Measurements from ENCODE around the gene TMEM59. TPM values are rescaled to one million over a fixed set of nuclear protein-coding genes. Genes with fewer than 3 reads are reported as not detected.

TMEM59 gene
- polyA plus RNA-seq, 1 donor (not counting 4 experiments of a cell fraction or from before 2014, with no cell fraction given): 342 TPM

DNA sequence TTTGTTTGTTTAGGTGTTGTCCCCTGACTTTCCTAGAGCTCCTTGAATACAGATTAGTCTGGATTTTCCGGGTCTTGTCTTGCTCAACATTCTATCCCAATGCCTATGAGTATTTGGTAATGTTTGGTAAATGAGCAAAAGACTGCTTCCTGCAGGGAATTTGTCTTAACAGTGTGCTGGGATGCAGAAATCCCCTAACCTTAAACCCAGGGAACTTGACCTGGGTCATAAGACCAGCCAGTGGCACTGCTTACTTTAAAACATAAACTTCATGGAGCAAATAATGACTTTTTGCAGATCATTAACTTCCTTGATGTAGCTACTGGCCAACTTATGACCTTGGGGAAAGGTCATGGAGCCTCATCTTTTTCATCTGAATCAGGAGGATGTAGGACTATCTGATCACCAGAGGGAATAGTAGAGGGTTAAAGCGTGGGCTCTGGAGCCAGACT lies 27.6 kb upstream of the TMEM59 start:
- Histone ChIP-seq H3K4me2 (ENCODE audit: control insufficient read depth, extremely low read depth, insufficient read depth, low read depth, low read length) (no peak overlapping the region), H3K79me2 (ENCODE audit: control insufficient read depth, insufficient read depth, low read length) (no peaks in the 10 kb centered on the region), H4K20me1 (ENCODE audit: control insufficient read depth, extremely low read depth, insufficient read depth, low read length) (no peaks in the 10 kb centered on the region), H3K27me3 (ENCODE audit: control insufficient read depth, extremely low read depth, insufficient read depth, low read length) (no peaks in the 10 kb centered on the region), H3K9ac (ENCODE audit: control insufficient read depth, extremely low read depth, insufficient read depth, low read length) (no peak overlapping the region), H3K9me3 (ENCODE audit: control insufficient read depth, low read depth, low read length) (no peaks in the 10 kb centered on the region), H2AFZ (ENCODE audit: control insufficient read depth, low read length) (no peak overlapping the region), H3K9me1 (ENCODE audit: control insufficient read depth, extremely low read depth, insufficient read depth, low read length) (no peaks in the 10 kb centered on the region), H3K4me1 (ENCODE audit: control insufficient read depth, extremely low read depth, insufficient read depth, low read length) (peaks cover 3% of the 10 kb centered on the region), H3K36me3 (ENCODE audit: control insufficient read depth in 2 of 2, extremely low read depth in 1 of 2, insufficient read depth in 2 of 2, low read length in 2 of 2) (no peaks in the 10 kb centered on the region), H3K27ac (ENCODE audit: control insufficient read depth, insufficient read depth, low read length) (no peak overlapping the region), H3K4me3 (ENCODE audit: control insufficient read depth in 2 of 3, extremely low read depth in 1 of 3, insufficient read depth in 2 of 3, low read depth in 1 of 3, low read length in 3 of 3) (no peak overlapping the region)
- TF ChIP-seq, protein P1, sequence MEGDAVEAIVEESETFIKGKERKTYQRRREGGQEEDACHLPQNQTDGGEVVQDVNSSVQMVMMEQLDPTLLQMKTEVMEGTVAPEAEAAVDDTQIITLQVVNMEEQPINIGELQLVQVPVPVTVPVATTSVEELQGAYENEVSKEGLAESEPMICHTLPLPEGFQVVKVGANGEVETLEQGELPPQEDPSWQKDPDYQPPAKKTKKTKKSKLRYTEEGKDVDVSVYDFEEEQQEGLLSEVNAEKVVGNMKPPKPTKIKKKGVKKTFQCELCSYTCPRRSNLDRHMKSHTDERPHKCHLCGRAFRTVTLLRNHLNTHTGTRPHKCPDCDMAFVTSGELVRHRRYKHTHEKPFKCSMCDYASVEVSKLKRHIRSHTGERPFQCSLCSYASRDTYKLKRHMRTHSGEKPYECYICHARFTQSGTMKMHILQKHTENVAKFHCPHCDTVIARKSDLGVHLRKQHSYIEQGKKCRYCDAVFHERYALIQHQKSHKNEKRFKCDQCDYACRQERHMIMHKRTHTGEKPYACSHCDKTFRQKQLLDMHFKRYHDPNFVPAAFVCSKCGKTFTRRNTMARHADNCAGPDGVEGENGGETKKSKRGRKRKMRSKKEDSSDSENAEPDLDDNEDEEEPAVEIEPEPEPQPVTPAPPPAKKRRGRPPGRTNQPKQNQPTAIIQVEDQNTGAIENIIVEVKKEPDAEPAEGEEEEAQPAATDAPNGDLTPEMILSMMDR (optimal IDR thresholded peaks at IDR 0.05 in 1 of 3, IDR thresholded peaks at IDR 0.05 in 1 of 3, conservative IDR thresholded peaks at IDR 0.05 in 1 of 3; ENCODE audit: extremely low read depth in 1 of 3, insufficient read depth in 2 of 3, low read length in 3 of 3): no peak
- TF ChIP-seq EZH2 (IDR thresholded peaks at IDR 0.05; ENCODE audit: low read length): no peak
- dilution Hi-C loops (cut with MboI; ENCODE audit: extremely low pct_ligation_motif_present, low sequenced_read_pairs): no loop called here
- FAIRE-seq (no peak), DNase-seq (ENCODE audit: low read depth, low spot score) (no peak)

DNA sequence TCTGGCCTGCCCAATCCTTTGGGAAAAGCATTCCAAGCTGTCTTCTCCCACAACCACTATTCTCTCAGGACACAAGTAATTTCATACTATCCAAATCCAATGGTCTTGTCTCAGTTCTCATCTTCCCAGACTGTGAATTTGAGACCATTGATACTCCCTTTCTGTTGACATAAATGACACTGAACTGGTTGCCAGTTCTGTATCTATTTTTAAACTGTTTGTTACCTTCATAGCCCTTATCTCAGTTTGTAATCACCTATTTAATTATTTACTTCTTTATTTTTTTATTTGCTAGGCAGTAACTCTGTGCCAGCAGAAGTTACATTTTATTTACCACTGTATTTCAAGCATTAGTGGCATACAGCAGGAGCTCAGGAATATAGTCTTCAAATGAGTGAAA lies 24.4 kb upstream of the TMEM59 start:
- no peak for DNase-seq (ENCODE audit: low read depth, low spot score)
- no peaks in the 10 kb centered on the region for H3K79me2 ChIP-seq (ENCODE audit: control insufficient read depth, insufficient read depth, low read length)
- TF ChIP-seq, protein P1 (optimal IDR thresholded peaks at IDR 0.05 in 1 of 3, IDR thresholded peaks at IDR 0.05 in 1 of 3, conservative IDR thresholded peaks at IDR 0.05 in 1 of 3; ENCODE audit: extremely low read depth in 1 of 3, insufficient read depth in 2 of 3, low read length in 3 of 3): no peak
- TF ChIP-seq EZH2 (IDR thresholded peaks at IDR 0.05; ENCODE audit: low read length): no peak
- H2AFZ ChIP-seq (ENCODE audit: control insufficient read depth, low read length): no peak overlapping the region
- H4K20me1 ChIP-seq (ENCODE audit: control insufficient read depth, extremely low read depth, insufficient read depth, low read length): no peaks in the 10 kb centered on the region
- no peaks in the 10 kb centered on the region for H3K27me3 ChIP-seq (ENCODE audit: control insufficient read depth, extremely low read depth, insufficient read depth, low read length)
- dilution Hi-C loops (cut with MboI; ENCODE audit: extremely low pct_ligation_motif_present, low sequenced_read_pairs): no loop called here
- peaks cover 0 to 3% of the 10 kb centered on the region in 2 experiments for H3K36me3 ChIP-seq (ENCODE audit: control insufficient read depth in 2 of 2, extremely low read depth in 1 of 2, insufficient read depth in 2 of 2, low read length in 2 of 2)
- H3K9me3 ChIP-seq (ENCODE audit: control insufficient read depth, low read depth, low read length): no peaks in the 10 kb centered on the region
- H3K27ac ChIP-seq (ENCODE audit: control insufficient read depth, insufficient read depth, low read length): no peak overlapping the region
- no peaks in the 10 kb centered on the region for H3K9me1 ChIP-seq (ENCODE audit: control insufficient read depth, extremely low read depth, insufficient read depth, low read length)
- no peak overlapping the region for H3K4me3 ChIP-seq (ENCODE audit: control insufficient read depth in 2 of 3, extremely low read depth in 1 of 3, insufficient read depth in 2 of 3, low read depth in 1 of 3, low read length in 3 of 3)
- no peak overlapping the region for H3K4me2 ChIP-seq (ENCODE audit: control insufficient read depth, extremely low read depth, insufficient read depth, low read depth, low read length)
- no peak overlapping the region for H3K9ac ChIP-seq (ENCODE audit: control insufficient read depth, extremely low read depth, insufficient read depth, low read length)
- FAIRE-seq: no peak
- peaks cover 3% of the 10 kb centered on the region for H3K4me1 ChIP-seq (ENCODE audit: control insufficient read depth, extremely low read depth, insufficient read depth, low read length)

Data from keratinocyte (primary cell).